HEK293 (cell line): ENCODE measurements around the gene MTHFD1L.
A peak's percentile ranks its signal among the peaks of the same experiment; 100 is the strongest.
"Not testable (repeated sequence)": the region's sequence is repeated elsewhere in the genome, so short reads cannot be mapped to it uniquely, and the experiment has no call there.

ENCODE experiments used
- CTCF ChIA-PET: fragments of 350-600 bp; formaldehyde crosslinking; extraction: SDS; loops from one replicate; lab custom pipeline; 2021; ENCODE audit warnings: antibody characterized with exemption; lab: Yijun Ruan, JAX
- POLR2A ChIA-PET: fragments of 300-600 bp; formaldehyde crosslinking; extraction: SDS; loops from one replicate; lab custom pipeline; 2020; ENCODE audit warnings: antibody characterized with exemption, inconsistent platforms; lab: Yijun Ruan, JAX
- H3K27ac ChIP-seq: fragments of 200-500 bp; sonication (Bioruptor generic); 2 replicates; pipeline ENCODE4 v1.5.1; 2014; ENCODE audit warnings: low read depth, low read length, control low read depth, inconsistent platforms; ENCODE audit errors: extremely low read depth
- H3K36me3 ChIP-seq, 2 experiments: fragments of 200-500 bp in 1 of 2; sonication (Bioruptor generic) in 1 of 2; 1 replicate in 1 of 2; 2 replicates in 1 of 2; pipeline ENCODE4 v1.5.1; 2014 to 2017; ENCODE audit warnings: inconsistent platforms in 2 of 2, low read length in 2 of 2; ENCODE audit not compliant: control insufficient read depth in 2 of 2, insufficient read depth in 1 of 2
- H3K4me1 ChIP-seq: fragments of 200-500 bp; sonication (Bioruptor generic); 2 replicates; pipeline ENCODE4 v1.5.1; 2014; ENCODE audit warnings: mild to moderate bottlenecking, low read length, inconsistent platforms; ENCODE audit not compliant: control insufficient read depth, insufficient read depth
- H3K4me3 ChIP-seq: 2 replicates; pipeline ENCODE4 v1.5.1; 2011; ENCODE audit warnings: low read depth, mild to moderate bottlenecking, control low read depth, low read length, moderate library complexity
- H3K9me3 ChIP-seq: fragments of 200-500 bp; sonication (Bioruptor generic); 2 replicates; pipeline ENCODE4 v1.5.1; 2014; ENCODE audit warnings: low read depth, low read length, inconsistent platforms; ENCODE audit not compliant: control insufficient read depth, insufficient read depth
- PRDM1 ChIP-seq: fragments of 450-650 bp; formaldehyde crosslinking; IDR thresholded peaks from 2 replicates; pipeline ENCODE4; 2016; ENCODE audit warnings: missing biosample characterization, missing genetic modification characterization
- TCF7L2 ChIP-seq: IDR thresholded peaks from 2 replicates; pipeline ENCODE4 v1.6.1; 2011; ENCODE audit warnings: low read depth, mild to moderate bottlenecking, inconsistent platforms, low read length, moderate library complexity, borderline replicate concordance
- YY1 ChIP-seq: fragments of 450-650 bp; formaldehyde crosslinking; IDR thresholded peaks from 2 replicates; pipeline ENCODE4 v1.5.1; 2018; ENCODE audit warnings: missing biosample characterization, missing genetic modification characterization
- ZBTB20 ChIP-seq: fragments of 450-650 bp; formaldehyde crosslinking; IDR thresholded peaks from 2 replicates; pipeline ENCODE4 v1.5.1; 2016; ENCODE audit warnings: missing biosample characterization, missing genetic modification characterization
- ZBTB8A ChIP-seq: fragments of 450-650 bp; formaldehyde crosslinking; IDR thresholded peaks from 2 replicates; pipeline ENCODE4 v1.5.1; 2016; ENCODE audit warnings: missing biosample characterization, missing genetic modification characterization
- ZEB2 ChIP-seq: fragments of 450-650 bp; formaldehyde crosslinking; IDR thresholded peaks from 2 replicates; pipeline ENCODE4 v1.5.1; 2016; ENCODE audit warnings: missing biosample characterization, missing genetic modification characterization
- ZNF132 ChIP-seq: fragments of 450-650 bp; formaldehyde crosslinking; IDR thresholded peaks from 2 replicates; pipeline ENCODE4 v1.5.1; 2017; ENCODE audit warnings: missing biosample characterization, missing genetic modification characterization, borderline replicate concordance
- ZNF350 ChIP-seq: fragments of 450-650 bp; formaldehyde crosslinking; IDR thresholded peaks from 2 replicates; pipeline ENCODE4 v1.5.0; 2017; ENCODE audit warnings: missing biosample characterization, mild to moderate bottlenecking, missing genetic modification characterization
- ZNF433 ChIP-seq: fragments of 450-650 bp; formaldehyde crosslinking; IDR thresholded peaks from 2 replicates; pipeline ENCODE4 v1.5.1; 2016; ENCODE audit warnings: missing biosample characterization, missing genetic modification characterization, low read depth
- ZNF626 ChIP-seq: fragments of 450-650 bp; sonication (Bioruptor Pico); formaldehyde crosslinking; IDR thresholded peaks from 2 replicates; pipeline ENCODE4 v1.5.1; 2018; ENCODE audit warnings: missing biosample characterization, missing genetic modification characterization, inconsistent platforms
- ZNF76 ChIP-seq: fragments of 450-650 bp; formaldehyde crosslinking; IDR thresholded peaks from 2 replicates; pipeline ENCODE4; 2016; ENCODE audit warnings: low read depth, missing biosample characterization, missing genetic modification characterization, borderline replicate concordance
- ZNF776 ChIP-seq: fragments of 450-650 bp; formaldehyde crosslinking; IDR thresholded peaks from 2 replicates; pipeline ENCODE4 v1.5.0; 2017; ENCODE audit warnings: missing biosample characterization, missing genetic modification characterization, borderline replicate concordance
- TF ChIP-seq, protein P1 (sequence below): fragments of 450-650 bp; formaldehyde crosslinking; IDR thresholded peaks from 2 replicates; pipeline ENCODE4 v1.5.1; 2016; ENCODE audit warnings: missing biosample characterization, missing genetic modification characterization, low read depth
- TF ChIP-seq, protein P2 (sequence below): fragments of 450-650 bp; formaldehyde crosslinking; IDR thresholded peaks from 2 replicates; pipeline ENCODE4 v1.5.1; 2016; ENCODE audit warnings: missing biosample characterization, missing genetic modification characterization

MTHFD1L gene

DNA sequence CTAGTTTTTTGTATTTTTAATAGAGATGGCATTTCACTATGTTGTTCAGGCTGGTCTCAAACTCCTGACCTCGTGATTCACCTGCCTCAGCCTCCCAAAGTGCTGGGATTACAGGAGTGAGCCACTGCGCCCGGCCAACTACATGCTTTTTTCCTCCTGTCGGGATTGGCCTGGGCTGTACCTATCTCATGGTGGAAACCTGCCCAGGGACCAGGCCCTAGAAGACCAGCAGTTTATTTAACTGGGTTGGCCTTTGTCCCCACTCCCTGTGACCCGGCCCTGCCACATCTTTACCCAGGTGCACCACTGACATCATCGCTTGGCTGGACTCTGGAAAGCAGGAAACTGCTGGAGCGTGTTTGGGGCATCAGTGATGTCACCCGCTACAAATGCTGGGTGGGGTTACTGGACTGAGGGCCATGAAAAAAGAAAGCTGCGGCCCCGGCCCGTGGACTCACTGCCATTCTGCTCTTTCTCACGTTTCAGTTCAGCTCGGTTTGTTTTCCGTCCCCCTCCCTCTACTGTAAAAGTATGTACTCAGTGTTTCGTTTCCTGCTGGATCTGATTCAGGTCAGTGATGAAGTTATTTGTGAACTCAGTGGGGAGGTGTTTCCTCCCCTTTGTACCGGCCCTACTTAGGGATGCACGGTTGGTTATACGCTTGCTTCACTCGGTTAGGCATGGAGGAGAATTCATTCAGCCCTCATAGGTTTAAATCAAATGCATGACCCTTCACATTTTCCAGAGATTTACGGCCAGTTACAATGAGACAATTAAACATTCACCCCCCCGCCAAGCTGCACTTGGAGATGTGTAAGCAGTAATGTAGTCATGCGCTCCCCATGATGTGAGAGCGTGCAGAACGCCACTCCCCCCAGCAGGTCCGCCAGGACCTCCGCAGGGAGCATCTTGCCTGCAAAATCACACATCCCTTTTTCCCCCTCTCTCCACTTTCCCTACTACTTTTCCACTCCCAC, 179.3 kb downstream of the MTHFD1L start (continued):
- TF ChIP-seq, protein P1, sequence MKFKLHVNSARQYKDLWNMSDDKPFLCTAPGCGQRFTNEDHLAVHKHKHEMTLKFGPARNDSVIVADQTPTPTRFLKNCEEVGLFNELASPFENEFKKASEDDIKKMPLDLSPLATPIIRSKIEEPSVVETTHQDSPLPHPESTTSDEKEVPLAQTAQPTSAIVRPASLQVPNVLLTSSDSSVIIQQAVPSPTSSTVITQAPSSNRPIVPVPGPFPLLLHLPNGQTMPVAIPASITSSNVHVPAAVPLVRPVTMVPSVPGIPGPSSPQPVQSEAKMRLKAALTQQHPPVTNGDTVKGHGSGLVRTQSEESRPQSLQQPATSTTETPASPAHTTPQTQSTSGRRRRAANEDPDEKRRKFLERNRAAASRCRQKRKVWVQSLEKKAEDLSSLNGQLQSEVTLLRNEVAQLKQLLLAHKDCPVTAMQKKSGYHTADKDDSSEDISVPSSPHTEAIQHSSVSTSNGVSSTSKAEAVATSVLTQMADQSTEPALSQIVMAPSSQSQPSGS (tag by site-specific recombination) = 0 out of 2 replicates have a peak, but pooled peaks have one; percentile 3
- TF ChIP-seq ZNF433 (tag by site-specific recombination) (no peak), YY1 (tag by site-specific recombination) (no peak), ZBTB20 (tag by site-specific recombination) (no peak), ZNF76 (tag by site-specific recombination) (no peak), ZEB2 (peak; percentile 60)
- TF ChIP-seq, protein P2, sequence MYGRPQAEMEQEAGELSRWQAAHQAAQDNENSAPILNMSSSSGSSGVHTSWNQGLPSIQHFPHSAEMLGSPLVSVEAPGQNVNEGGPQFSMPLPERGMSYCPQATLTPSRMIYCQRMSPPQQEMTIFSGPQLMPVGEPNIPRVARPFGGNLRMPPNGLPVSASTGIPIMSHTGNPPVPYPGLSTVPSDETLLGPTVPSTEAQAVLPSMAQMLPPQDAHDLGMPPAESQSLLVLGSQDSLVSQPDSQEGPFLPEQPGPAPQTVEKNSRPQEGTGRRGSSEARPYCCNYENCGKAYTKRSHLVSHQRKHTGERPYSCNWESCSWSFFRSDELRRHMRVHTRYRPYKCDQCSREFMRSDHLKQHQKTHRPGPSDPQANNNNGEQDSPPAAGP (tag by site-specific recombination) = peak; percentile 66; the same call in 1 of the 2 replicates
- TF ChIP-seq, all 188 proteins: peak for 22

DNA sequence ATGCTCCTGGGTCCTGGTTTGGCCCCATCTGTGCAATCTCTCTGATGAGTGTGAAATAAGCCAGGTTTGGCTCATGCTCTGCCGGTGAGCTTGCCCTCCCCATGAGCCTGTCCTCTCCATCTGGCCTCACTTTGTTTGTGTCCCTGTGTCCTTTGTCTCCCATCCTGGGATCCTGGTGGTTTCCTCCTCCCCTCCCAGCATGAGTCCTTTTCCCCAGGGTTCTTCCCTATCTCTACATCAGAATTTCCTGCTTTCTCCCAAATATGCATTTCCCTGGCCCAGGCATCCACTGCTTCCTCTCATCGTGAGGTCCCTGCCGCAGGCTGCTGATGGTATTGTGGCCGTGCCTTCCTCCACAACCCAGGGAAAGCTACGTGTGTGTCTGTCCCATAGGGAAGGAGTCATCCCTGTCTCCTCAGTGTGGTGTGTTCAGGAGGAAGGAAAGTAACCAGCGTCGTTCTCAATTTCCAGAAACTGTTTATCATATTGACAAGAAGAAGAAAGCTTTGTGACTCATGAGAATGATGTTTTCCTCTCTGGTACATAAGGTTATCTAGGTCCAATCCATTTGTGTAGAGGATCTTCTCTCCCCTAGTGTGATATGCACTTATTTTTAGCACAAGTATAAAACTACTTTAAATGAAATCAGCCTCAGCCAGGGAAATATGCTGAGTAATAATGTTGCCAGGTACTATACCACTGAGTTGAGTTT, 180.2 kb downstream of the MTHFD1L start:
- H3K4me3 ChIP-seq = not testable (repeated sequence)

DNA sequence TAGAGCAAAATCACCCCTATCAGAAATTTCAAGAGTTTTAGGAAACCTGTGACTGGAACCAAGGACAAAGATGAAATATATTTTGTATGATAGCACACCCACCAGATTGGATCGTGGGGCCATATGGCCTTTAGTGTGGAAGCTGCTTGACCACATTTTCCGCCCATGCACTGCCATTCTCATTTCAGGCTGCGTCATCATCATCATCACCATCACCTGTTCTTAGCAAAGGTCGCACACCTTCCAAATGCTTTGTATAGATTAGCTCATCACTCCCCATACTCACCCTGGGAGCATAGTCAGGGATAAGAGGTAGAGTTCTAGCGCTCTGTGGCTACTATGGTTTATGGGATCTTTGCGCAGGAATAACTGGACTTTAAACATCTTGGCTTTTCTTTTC, 185.7 kb downstream of the MTHFD1L start:
- TF ChIP-seq ZNF776 (tag by site-specific recombination) (no peak), ZNF626 (tag by site-specific recombination) (no peak), TCF7L2 (no peak)
- Histone ChIP-seq H3K9me3 (no peaks in the 10 kb centered on the region), H3K4me3 (no peak overlapping the region), H3K36me3 (no peaks in the 10 kb centered on the region; a peak in 1 of 3 replicates), H3K4me1 (no peaks in the 10 kb centered on the region), H3K27ac (no peak overlapping the region)
- CTCF ChIA-PET = interaction anchor here (0.8 kb wide), 1 partner anchor 274 kb away, joined by 3 read pairs; no protein-coding TSS in a partner anchor
- POLR2A ChIA-PET = no interaction called here

More for the DNA sequence above, 180.2 kb downstream of the MTHFD1L start:
- peak; percentile 52 for TF ChIP-seq PRDM1
- TF ChIP-seq, all 188 proteins: peak for 1; not testable (repeated sequence) for 187
- H3K27ac ChIP-seq, POLR2A ChIA-PET, H3K36me3 ChIP-seq, H3K9me3 ChIP-seq, H3K4me1 ChIP-seq: not testable (repeated sequence)
- CTCF ChIA-PET = interaction anchor here (1.0 kb wide), 1 partner anchor 279 kb away, joined by 3 read pairs; no protein-coding TSS in a partner anchor

DNA sequence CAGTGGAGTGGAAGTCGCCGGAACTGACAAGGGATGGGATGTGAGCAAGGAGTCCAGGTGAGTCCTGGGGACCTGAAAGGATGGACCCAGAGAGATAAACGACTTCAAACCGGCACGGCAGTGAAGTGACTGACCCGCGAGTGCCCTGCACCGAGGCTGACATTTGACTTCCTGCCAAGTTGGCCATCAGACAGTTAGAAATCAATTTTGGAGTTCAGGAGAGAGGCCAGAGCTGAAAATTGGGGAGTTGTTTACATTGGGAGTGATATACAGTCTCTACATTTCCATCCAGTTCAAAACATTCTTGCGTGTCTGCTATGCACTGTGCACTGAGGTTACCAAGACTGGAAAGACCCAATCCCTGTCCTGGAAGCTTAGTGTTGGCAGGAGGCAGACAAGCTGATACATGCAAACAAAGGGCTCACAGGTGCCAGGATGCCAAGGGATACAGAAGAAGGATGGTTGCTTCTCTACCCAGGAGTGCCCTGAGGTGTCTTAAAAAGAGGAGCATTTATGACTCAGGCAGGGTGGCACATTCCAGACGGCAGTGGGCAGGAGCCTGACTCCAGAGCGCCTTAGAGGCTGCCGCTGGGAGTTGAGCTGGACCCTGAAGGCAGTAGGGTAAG, 186.6 kb downstream of the MTHFD1L start:
- ChIA-PET CTCF (no interaction called here), POLR2A (interaction anchor here (0.6 kb wide), 1 partner anchor 279 kb away, joined by 3 read pairs; no protein-coding TSS in a partner anchor)
- H3K4me1 ChIP-seq = no peaks in the 10 kb centered on the region
- no peaks in the 10 kb centered on the region; a peak in 1 of 3 replicates for H3K36me3 ChIP-seq
- H3K27ac ChIP-seq = no peak overlapping the region
- no peak for TF ChIP-seq ZNF132 (tag by site-specific recombination)
- no peak for TF ChIP-seq ZNF350
- no peak for TF ChIP-seq ZBTB8A (tag by site-specific recombination)
- no peaks in the 10 kb centered on the region for H3K9me3 ChIP-seq
- H3K4me3 ChIP-seq = no peak overlapping the region
